ENCODE measurements around the gene APOBEC4.

APOBEC4 gene

DNA sequence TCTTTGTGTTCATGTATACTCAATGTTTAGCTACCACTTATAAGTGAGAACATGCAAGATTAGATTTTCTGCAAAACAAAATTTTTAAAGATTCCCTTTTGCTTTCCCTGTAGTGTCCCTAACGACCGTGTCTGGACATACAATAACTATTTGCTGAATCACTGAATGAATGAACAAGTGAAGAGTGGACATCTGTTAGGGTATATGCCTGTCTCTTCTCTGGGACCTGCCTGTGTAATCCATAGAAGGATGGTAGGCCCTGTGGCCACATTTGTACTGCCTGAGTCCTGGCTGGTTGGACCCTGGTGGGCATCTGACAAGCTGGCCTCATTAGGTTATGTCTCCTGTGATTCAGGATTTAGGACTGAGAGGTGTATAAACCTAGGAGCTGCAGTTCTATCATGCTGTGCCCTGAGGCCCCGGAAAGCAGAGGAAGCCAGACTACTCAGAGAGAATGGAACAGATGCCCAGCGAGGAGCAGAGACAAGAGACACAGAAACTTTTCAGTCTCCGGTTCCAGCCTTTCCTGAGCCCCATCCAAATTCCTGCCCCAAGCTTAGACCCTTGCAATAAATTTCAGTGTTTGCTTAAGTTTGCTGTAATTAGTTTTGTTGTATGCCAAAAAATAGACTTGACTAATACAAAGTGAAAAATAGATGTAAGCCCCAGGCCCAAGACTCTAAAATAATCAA is 55.3 kb downstream of the APOBEC4 start:
- DNase-seq = no peak

DNA sequence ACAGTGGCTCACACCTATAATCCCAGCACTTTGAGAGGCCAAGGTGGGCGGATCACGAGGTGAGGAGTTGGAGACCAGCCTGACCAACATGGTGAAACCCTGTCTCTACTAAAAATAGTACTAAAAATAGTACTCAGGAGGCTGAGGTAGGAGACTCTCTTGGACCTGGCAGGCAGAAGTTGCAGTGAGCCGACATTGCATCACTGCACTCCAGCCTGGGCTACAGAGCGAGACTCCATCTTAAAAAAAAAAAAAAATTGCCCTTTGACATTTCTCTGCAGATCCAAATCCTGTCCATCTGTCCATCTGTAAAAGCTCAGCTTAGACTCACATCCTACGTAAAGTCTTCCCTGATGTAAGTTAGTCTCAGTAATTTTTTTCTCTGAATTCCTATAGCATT is 56.6 kb downstream of the APOBEC4 start:
- no peak for DNase-seq

All from T-helper 9 cell (primary cell).